ENCODE measurements around the gene CTBP2.

The CTBP2 gene

GRCh38 chr10:125095228-125095627 lies 65.1 kb downstream of the CTBP2 start:
- peaks cover 38% of the 10 kb centered on the region for H3K36me3 Mint-ChIP-seq (ENCODE audit: low read depth)
- no peaks in the 10 kb centered on the region for H3K9me3 Mint-ChIP-seq
- peaks cover 67% of the 10 kb centered on the region for H3K4me1 Mint-ChIP-seq
- no peak for DNase-seq
- no peak for TF ChIP-seq CTCF (IDR thresholded peaks at IDR 0.05)
- no peaks in the 10 kb centered on the region for H3K27me3 Mint-ChIP-seq (ENCODE audit: low read depth, poor library complexity)
- H3K27ac Mint-ChIP-seq = peak overlapping the region; percentile 97
- no peak overlapping the region for H3K4me3 Mint-ChIP-seq

- Mint-ChIP-seq H3K9me3 (no peaks in the 10 kb centered on the region), H3K4me3 (no peak overlapping the region), H3K27me3 (ENCODE audit: low read depth, poor library complexity) (no peaks in the 10 kb centered on the region), H3K27ac (peak overlapping the region; percentile 93), H3K4me1 (peaks cover 62% of the 10 kb centered on the region), H3K36me3 (ENCODE audit: low read depth) (peaks cover 34% of the 10 kb centered on the region)
- TF ChIP-seq CTCF (IDR thresholded peaks at IDR 0.05) = no peak
- no peak for DNase-seq
Observed at GRCh38 chr10:125094806-125095205, 65.6 kb downstream of the CTBP2 start.

- Mint-ChIP-seq H3K4me3 (no peak overlapping the region), H3K4me1 (peaks cover 61% of the 10 kb centered on the region), H3K9me3 (no peaks in the 10 kb centered on the region), H3K36me3 (ENCODE audit: low read depth) (peaks cover 29% of the 10 kb centered on the region), H3K27ac (peak overlapping the region; percentile 93), H3K27me3 (ENCODE audit: low read depth, poor library complexity) (no peaks in the 10 kb centered on the region)
- no peak for DNase-seq
- no peak for TF ChIP-seq CTCF (IDR thresholded peaks at IDR 0.05)
Observed at GRCh38 chr10:125093974-125094705, 66.2 kb downstream of the CTBP2 start.

GRCh38 chr10:125093199-125093973 lies 67.0 kb downstream of the CTBP2 start:
- no peak for DNase-seq
- Mint-ChIP-seq H3K27ac (peak overlapping the region; percentile 93), H3K4me1 (peaks cover 61% of the 10 kb centered on the region), H3K36me3 (ENCODE audit: low read depth) (peaks cover 36% of the 10 kb centered on the region), H3K27me3 (ENCODE audit: low read depth, poor library complexity) (no peaks in the 10 kb centered on the region), H3K4me3 (no peak overlapping the region), H3K9me3 (no peaks in the 10 kb centered on the region)
- no peak for TF ChIP-seq CTCF (IDR thresholded peaks at IDR 0.05)

GRCh38 chr10:125092564-125093031 lies 67.8 kb downstream of the CTBP2 start:
- Mint-ChIP-seq H3K4me1 (peaks cover 66% of the 10 kb centered on the region), H3K27me3 (ENCODE audit: low read depth, poor library complexity) (no peaks in the 10 kb centered on the region), H3K27ac (no peak overlapping the region)

More at GRCh38 chr10:125092564-125093031, 67.8 kb downstream of the CTBP2 start:
- no peak for DNase-seq
- no peak for TF ChIP-seq CTCF (IDR thresholded peaks at IDR 0.05)
- Mint-ChIP-seq H3K36me3 (ENCODE audit: low read depth) (peaks cover 44% of the 10 kb centered on the region), H3K4me3 (no peak overlapping the region), H3K9me3 (no peaks in the 10 kb centered on the region)

Measured in nephron progenitor cell (in vitro differentiated cells).